Stimulated activated CD8-positive, alpha-beta memory T cell treated with anti-CD3 and anti-CD28 coated beads, Interleukin-4, amount 100 ng/mL, for 4 hours (primary cell): ENCODE results near the gene OR10H1.
"Not testable (repeated sequence)": the region's sequence is repeated elsewhere in the genome, so short reads cannot be mapped to it uniquely, and the experiment has no call there.

ENCODE experiments used
- DNase-seq, 2 donors: peaks; one replicate each; pipeline ENCODE4 v3.0.0-alpha.2; 2020; ENCODE audit warnings: low read depth in 2 of 2, low spot score in 1 of 2

OR10H1 gene

DNA sequence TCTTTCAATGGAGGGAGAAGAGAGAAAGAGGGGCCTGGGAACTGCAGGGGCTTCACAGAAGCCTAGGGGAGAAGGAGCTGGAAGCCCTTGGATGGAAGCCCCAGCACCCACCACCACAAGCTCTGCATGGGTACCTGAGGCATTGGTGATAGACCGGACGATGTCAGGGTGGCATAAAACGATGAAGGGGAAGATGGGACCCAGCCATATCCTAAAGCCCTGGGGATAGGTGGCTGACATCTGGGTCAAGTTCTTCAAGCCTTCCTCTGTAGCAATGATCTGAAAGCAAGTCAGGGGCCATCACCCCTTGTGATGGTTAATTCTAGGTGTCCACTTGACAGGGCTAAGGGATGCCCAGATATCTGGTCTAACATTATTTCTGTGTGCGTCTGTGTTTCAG, 39.2 kb downstream of the OR10H1 start:
- no peak for DNase-seq

DNA sequence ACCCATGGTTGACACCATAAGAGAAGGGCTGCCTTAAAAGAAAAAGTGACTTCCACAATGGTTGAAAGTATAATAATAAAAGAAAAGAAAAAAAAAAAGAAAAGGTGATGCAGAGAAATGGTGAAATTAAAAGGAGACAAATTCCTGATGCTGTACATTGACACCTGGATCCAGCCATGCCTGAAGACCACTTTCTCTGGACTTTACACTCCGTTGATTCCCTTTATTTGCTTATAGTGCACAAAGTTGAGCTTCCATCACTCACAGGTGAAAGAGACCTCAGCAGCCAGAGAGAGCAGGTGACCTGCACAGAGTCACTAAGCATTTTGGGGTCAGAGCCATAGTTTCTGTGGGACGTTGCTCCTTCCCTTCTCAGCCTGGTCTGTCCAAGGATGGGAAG, 40.2 kb downstream of the OR10H1 start:
- DNase-seq: no peak

DNA sequence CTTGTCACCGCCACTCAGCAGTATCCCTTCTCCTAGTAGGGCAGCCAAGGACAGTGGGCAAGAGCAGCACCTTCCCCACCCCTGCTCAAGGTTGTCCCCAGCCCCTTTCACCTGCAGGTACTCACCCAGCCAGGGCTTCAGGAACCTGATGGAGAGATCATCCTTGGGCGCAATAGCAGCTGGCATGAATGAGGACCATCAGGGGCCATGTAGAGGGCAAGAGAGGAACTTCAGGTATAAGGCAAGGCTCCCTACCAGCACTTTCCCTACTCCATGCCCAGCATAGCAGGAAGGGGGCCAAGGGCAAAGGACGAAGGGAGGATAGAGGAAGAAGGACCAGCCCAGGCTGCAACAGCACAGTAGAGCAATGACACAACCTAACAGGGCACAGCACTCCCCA, 41.3 kb downstream of the OR10H1 start:
- DNase-seq: not testable (repeated sequence)

DNA sequence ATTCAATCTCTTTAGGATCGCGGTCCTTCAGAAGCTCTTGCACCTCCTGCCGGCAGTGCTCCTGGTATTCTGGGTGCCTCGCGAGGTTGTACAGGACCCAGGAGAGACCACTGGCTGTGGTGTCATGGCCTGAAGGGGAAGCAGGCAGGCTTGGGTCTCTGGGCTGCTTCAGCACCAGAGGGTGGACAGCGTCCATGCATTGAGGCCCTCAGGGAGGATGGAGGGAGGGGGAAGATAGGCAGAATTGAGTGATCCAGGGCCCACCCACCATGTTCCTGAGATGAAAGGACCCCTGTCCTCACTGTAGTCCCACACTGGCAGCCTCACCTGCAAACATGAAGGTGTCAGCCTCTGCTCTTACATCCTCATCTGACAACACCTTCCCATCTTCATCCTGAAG, 45.9 kb downstream of the OR10H1 start:
- DNase-seq: no peak

DNA sequence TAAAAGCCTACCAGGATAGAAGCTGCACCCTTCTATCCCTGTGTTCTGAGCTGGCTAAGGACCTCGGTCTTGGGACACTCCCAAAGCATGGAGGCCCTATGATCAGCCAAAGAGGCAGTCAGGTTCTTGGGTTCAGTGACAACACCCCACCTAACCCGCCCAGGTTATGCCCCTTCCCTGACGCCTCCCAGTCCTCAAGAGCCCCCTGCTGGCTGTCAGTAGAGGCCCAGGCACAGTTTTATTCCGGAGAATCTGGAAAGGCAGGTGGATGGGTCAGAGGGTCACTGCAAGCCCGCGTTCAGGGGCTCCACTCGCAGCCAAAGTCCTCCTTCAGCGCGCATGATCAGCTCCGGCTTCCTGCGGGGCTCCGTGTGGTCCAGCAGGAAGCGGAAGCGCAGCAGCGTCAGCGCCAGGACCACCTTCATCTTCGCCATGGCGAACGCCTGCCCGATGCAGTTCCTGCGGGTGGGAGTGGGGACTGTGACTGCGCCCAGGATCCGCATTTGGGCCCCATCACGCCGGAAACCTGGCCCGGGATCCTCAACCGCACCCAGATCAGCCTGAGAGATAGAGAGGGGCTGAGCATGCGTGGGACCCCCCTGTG, 55.4 kb downstream of the OR10H1 start:
- no peak for DNase-seq

DNA sequence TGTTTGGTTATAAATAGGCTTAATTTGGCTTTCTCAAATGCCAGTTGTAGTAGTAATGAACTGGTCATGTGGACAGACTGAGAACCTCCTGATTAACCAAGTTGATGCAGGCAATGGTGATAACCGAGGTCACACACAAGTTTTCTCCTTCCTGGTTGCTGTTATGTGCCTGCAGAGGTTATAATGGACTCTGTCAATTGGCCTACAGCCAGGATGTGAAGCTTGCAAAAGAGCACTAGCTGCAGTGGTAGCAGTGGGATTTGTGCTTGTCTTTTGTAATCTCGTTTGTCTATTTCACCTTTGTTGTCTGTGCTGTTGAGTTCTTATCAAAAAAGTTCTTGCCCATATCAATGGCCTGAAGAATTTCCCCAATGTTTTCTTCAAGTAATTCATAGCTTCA, 57.1 kb downstream of the OR10H1 start:
- no peak for DNase-seq
